HCT116 (cell line): ENCODE results near the gene RPP21. TPM values are rescaled to one million over a fixed set of nuclear protein-coding genes. Genes with fewer than 3 reads are reported as not detected.

ENCODE experiments used
- ATAC-seq: fragments of 200-7000 bp; cut with Tn5 transposase; 2 replicates; pipeline ENCODE4 v1.9.1; 2020; ENCODE audit warnings: mild to moderate bottlenecking, moderate library complexity
- BruUV-seq: library from RNA; stranded (reverse); fragments of 400-500 nt; replicated peaks from 2 replicates; lab custom pipeline; 2021; lab: Mats Ljungman, UMichigan
- CTCF ChIA-PET: fragments of 300-600 bp; sonication (Branson Sonifier 250); formaldehyde crosslinking; loops from one replicate; lab custom pipeline; 2021; ENCODE audit warnings: antibody characterized with exemption; lab: Charles Lee
- POLR2A ChIA-PET: fragments of 300-600, 350-600 bp; sonication (Branson Sonifier 250); formaldehyde crosslinking; loops from one replicate; lab custom pipeline; 2021; ENCODE audit warnings: antibody characterized with exemption; lab: Charles Lee
- RAD21 ChIA-PET, 2 experiments: fragments of 300-600 bp; sonication (Branson Sonifier 250); formaldehyde crosslinking; loops; one replicate each; lab custom pipeline; 2023; ENCODE audit warnings: low total read pairs in 2 of 2; ENCODE audit not compliant: uncharacterized antibody in 2 of 2, unreplicated experiment in 2 of 2, low non-redundant PET in 1 of 2; lab: Charles Lee
- DNase-seq: peaks from one replicate; pipeline ENCODE4 v3.0.0-alpha.2; 2010; ENCODE audit warnings: low read depth, low spot score
- H2AFZ ChIP-seq: fragments of 200-600 bp; shearing (Covaris generic), sonication (generic); 2 replicates; pipeline ENCODE4 v1.6.1; 2017; ENCODE audit warnings: low read depth, mixed run types, mixed read lengths, antibody characterized with exemption, low read length; ENCODE audit not compliant: poor library complexity, severe bottlenecking
- H3K27ac ChIP-seq: 2 replicates; pipeline ENCODE4 v1.5.1; 2012; ENCODE audit warnings: low read depth, low read length
- H3K27me3 ChIP-seq: fragments of 200-600 bp; sonication (generic); 2 replicates; pipeline ENCODE4 v1.6.1; 2016; ENCODE audit warnings: mixed run types, low read length, mixed read lengths; ENCODE audit not compliant: insufficient read depth
- H3K36me3 ChIP-seq, 2 experiments: fragments of 200-500 bp in 1 of 2; fragments of 200-600 bp in 1 of 2; sonication (Bioruptor generic) in 1 of 2; sonication (generic) in 1 of 2; 2 replicates each; pipeline versions ENCODE4 v1.5.1 to v1.6.1; 2014 to 2016; ENCODE audit warnings: low read length in 2 of 2, inconsistent platforms in 1 of 2, mixed read lengths in 1 of 2, mixed run types in 1 of 2; ENCODE audit not compliant: insufficient read depth in 2 of 2, control insufficient read depth in 1 of 2
- H3K4me1 ChIP-seq, 2 experiments: fragments of 200-600 bp in 1 of 2; sonication (generic) in 1 of 2; 2 replicates each; pipeline versions ENCODE4 v1.5.1 to v1.6.1; 2012 to 2017; ENCODE audit warnings: low read length in 2 of 2, inconsistent platforms in 1 of 2, mild to moderate bottlenecking in 1 of 2, mixed read lengths in 1 of 2, mixed run types in 1 of 2, moderate library complexity in 1 of 2; ENCODE audit not compliant: insufficient read depth in 2 of 2, control insufficient read depth in 1 of 2
- H3K4me2 ChIP-seq: fragments of 200-600 bp; sonication (generic); 2 replicates; pipeline ENCODE4 v1.6.1; 2017; ENCODE audit warnings: mixed run types, low read length, mixed read lengths
- H3K4me3 ChIP-seq, 2 experiments: fragments of 200-600 bp in 1 of 2; sonication (generic) in 1 of 2; replicated peaks in 1 of 2; 2 replicates each; pipeline ENCODE4 v1.5.1; 2011 to 2016; ENCODE audit warnings: low read length in 2 of 2, control low read depth in 1 of 2, low read depth in 1 of 2, mild to moderate bottlenecking in 1 of 2, mixed read lengths in 1 of 2, mixed run types in 1 of 2
- H3K79me2 ChIP-seq: fragments of 200-600 bp; sonication (generic); 2 replicates; pipeline ENCODE4 v1.6.1; 2017; ENCODE audit warnings: mild to moderate bottlenecking, mixed run types, low read length, moderate library complexity, mixed read lengths; ENCODE audit not compliant: insufficient read depth
- H3K9ac ChIP-seq: fragments of 200-600 bp; sonication (generic); 2 replicates; pipeline ENCODE4 v1.6.1; 2016; ENCODE audit warnings: low read length, mixed read lengths
- H3K9me2 ChIP-seq: fragments of 200-600 bp; sonication (generic), shearing (Covaris generic); 2 replicates; pipeline ENCODE4 v1.6.1; 2017; ENCODE audit warnings: mixed run types, mild to moderate bottlenecking, moderate library complexity; ENCODE audit not compliant: insufficient read depth
- H3K9me3 ChIP-seq, 2 experiments: fragments of 200-500 bp in 1 of 2; fragments of 200-600 bp in 1 of 2; sonication (Bioruptor generic) in 1 of 2; sonication (generic) in 1 of 2; 2 replicates each; pipeline ENCODE4 v1.6.1; 2014 to 2017; ENCODE audit warnings: low read length in 2 of 2, mixed read lengths in 2 of 2, inconsistent platforms in 1 of 2, low read depth in 1 of 2, mild to moderate bottlenecking in 1 of 2, mixed run types in 1 of 2, moderate library complexity in 1 of 2; ENCODE audit not compliant: control insufficient read depth in 1 of 2, insufficient read depth in 1 of 2
- H4K20me1 ChIP-seq: fragments of 200-600 bp; sonication (generic), shearing (Covaris generic); 2 replicates; pipeline ENCODE4 v1.6.1; 2017; ENCODE audit warnings: mixed run types, mild to moderate bottlenecking, moderate library complexity; ENCODE audit not compliant: insufficient read depth
- FOSL1 ChIP-seq: IDR thresholded peaks from 2 replicates; pipeline ENCODE4 v1.6.1; 2012; ENCODE audit warnings: low read depth
- POLR2AphosphoS5 ChIP-seq: IDR thresholded peaks from 2 replicates; pipeline ENCODE4 v1.6.1; 2011; ENCODE audit warnings: mild to moderate bottlenecking, low read depth, low read length, moderate library complexity
- REST ChIP-seq: IDR thresholded peaks from 2 replicates; pipeline ENCODE4 v1.6.1; 2012; ENCODE audit warnings: low read depth
- SIN3A ChIP-seq: IDR thresholded peaks from 2 replicates; pipeline ENCODE4 v1.6.1; 2012; ENCODE audit warnings: low read depth
- SRF ChIP-seq: IDR thresholded peaks from 2 replicates; pipeline ENCODE4 v1.6.1; 2012; ENCODE audit warnings: low read depth
- ZBTB33 ChIP-seq: IDR thresholded peaks from 2 replicates; pipeline ENCODE4 v1.6.1; 2011; ENCODE audit warnings: mild to moderate bottlenecking, low read length, moderate library complexity; ENCODE audit not compliant: insufficient replicate concordance; ENCODE audit errors: extremely low read depth
- ZNF274 ChIP-seq: fragments of 200-500 bp; sonication (Bioruptor generic); IDR thresholded peaks from 2 replicates; pipeline ENCODE4 v1.6.1; 2014; ENCODE audit warnings: mild to moderate bottlenecking, low read depth, low read length, inconsistent platforms
- intact Hi-C: fragments of 100-400 bp; cut with micrococcal nuclease; formaldehyde crosslinking; loops from 2 replicates; pipeline ENCODE4 v1.10.0; 2022
- total RNA-seq: library from RNA; stranded (reverse); gene quantifications from one replicate; pipeline ENCODE4 v1.2.1, GENCODE V29; 2021; ENCODE audit not compliant: unreplicated experiment

Gene RPP21
- total RNA-seq, 1 experiment from 2014 or later: 70.4 TPM

GRCh38 chr6:30340589-30341054 is 4.3 kb upstream of the RPP21 start:
- H3K27ac ChIP-seq: no peak overlapping the region
- H3K9ac ChIP-seq: no peak overlapping the region
- DNase-seq (no peak), ATAC-seq (no peak)
- H3K79me2 ChIP-seq: peaks cover 1% of the 10 kb centered on the region
- ChIA-PET CTCF (no interaction called here), POLR2A (interaction anchor here (0.8 kb wide), 1 partner anchor 14 kb away, joined by 3 read pairs; the partner anchor contains the start of gene TRIM39), RAD21 (no interaction called here)
- H3K36me3 ChIP-seq: peaks cover 10 to 16% of the 10 kb centered on the region in 2 experiments; a peak in 3 of 4 replicates
- no peak overlapping the region for H2AFZ ChIP-seq
- H4K20me1 ChIP-seq: no peaks in the 10 kb centered on the region
- no peaks in the 10 kb centered on the region for H3K9me3 ChIP-seq
- H3K9me2 ChIP-seq: no peaks in the 10 kb centered on the region
- no TSS peak for BruUV-seq
- H3K4me2 ChIP-seq: no peak overlapping the region
- TF ChIP-seq SRF: no peak
- no peak for TF ChIP-seq POLR2AphosphoS5
- no peak for TF ChIP-seq REST
- no peak for TF ChIP-seq FOSL1
- no peak for TF ChIP-seq ZNF274
- no peak for TF ChIP-seq ZBTB33
- TF ChIP-seq SIN3A: no peak
- no peak overlapping the region for H3K4me3 ChIP-seq
- intact Hi-C loops: no loop called here
- H3K4me1 ChIP-seq: peaks cover 0 to 9% of the 10 kb centered on the region in 2 experiments; a peak in 1 of 4 replicates
- no peaks in the 10 kb centered on the region for H3K27me3 ChIP-seq
